Globus pallidus (tissue), 1 donor: ENCODE results near the gene SLX9.

Experiments
- DNase-seq: peaks from one replicate; pipeline ENCODE4 v3.0.0-alpha.2; 2015; ENCODE audit warnings: low spot score

The SLX9 gene

DNA sequence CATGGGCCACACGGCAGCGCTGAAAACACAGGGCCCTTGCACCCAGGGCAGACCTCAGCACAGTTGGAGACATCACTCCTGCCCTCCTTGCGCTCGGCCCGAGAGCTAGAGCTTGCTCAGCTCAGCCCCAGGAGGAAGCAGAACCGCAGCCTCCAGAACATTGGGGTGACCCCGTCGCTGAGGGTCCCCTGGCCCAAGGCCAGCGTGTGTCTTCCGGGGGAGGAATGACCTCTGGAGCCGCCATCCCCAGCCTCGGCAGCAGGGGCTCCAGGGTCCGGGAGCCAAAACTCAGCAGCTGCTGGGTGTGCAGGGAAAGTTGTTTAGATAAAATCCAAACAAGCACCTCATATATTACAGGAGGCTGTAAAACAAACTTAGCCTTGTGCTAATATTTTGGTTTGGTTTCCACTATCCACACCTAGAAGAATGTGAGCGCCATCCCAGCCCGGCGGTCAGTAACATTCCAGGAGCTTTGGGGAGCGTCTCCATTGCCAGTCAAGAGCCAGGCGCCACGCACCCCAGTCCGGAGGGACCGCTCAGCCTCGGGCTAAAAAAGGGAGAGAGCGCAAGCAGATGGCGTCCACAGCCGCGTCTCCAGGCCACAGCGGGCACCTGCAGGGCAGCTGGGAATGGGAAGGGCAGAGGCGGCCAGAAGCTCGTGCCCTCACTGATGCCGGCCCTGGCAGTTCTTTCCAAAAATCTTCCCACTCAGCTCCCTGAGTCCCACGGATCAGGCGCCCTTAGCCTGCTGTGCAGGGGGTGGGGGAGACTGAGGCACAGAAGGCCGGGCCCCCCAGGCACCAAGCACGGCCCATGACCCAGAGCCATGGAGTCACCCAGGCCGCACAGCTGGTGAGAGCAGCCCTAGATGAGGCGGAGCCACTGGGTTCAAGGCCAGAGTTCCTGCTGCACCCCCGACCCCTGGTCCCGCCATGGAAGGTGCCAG lies 52.0 kb downstream of the SLX9 start:
- no peak for DNase-seq

DNA sequence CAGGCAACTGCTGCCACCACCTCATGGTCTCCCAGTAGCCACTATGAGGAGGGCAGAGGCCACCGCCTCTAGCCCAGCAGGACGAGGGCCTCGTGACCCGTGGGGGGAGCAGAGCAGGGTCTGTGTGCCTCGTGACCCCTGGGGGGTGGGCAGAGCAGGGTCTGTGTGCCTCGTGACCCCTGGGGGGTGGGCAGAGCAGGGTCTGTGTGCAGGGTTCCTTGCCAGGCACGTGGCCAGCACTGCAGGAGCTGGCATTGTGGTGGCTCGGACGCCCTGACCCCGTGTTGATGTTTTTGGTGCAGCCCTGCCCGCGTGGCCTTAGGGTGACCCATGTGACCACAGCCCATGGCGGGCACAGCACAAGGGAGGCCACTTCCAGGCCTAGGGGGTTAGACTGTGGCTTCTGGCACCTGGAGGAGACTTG lies 52.8 kb downstream of the SLX9 start:
- no peak for DNase-seq

DNA sequence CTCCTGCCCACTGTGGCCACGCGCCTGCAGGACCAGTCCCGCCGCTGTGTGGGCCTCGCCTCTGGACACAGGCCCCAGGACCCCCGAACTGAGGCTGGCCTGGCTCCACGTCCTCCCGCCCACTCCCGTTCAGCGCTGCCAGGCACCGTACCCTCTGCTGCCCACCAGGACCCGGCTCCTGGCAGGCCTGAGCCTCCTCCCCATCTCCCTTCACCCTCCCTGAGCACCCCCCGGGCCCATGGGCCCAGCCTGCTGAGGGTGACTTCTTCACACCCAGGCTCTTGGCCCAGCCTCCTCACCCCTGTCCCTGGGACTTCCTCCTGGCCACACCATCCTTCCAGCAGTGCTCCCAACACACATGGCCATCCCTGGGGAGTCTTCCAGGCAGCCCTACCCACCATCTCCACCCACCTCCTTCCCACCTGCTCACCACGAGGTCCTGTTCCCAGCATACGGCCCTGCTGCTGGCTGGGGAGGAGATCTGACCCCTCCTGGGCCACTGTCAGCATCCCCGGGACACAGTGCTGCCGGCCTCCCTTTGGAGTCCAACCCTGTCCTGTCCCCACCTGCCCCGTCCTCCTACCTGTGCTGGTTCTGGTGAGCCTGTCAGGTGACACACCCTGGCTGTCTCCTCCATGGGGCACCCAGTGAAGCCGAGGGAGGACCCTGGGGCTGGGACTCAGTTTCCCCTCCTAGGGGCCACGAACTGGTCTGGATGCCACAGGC lies 53.7 kb downstream of the SLX9 start:
- no peak for DNase-seq

DNA sequence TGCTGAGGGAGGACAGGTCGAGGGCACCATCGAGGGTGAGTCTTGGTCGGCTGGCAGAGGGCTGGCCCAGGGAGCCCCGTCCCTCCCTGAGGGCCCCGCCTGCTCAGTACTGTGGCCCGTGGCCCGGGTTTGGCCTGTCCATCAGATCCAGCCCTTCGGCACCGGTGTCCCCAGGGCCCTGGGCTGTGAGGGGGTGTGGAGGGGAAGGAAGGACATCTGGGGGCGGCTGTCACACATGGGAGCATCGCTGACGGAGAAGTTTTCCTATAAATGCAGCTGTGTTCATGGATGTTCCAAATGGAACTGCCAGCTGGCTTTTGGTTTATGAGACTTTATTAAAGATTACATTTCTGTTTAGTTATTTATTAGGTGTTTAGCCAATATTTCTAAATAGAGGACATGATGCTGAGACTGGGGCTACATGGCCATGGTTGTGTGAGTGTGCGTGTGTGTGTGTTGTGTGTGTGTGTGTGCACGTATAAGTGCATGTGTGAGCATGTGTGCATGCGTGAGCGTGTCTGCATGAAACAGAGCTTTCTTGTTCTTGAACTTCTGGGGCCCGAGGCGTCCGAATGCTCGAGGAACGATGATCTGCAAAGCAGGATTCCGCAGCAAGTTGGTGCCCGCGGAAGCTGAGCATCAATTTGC lies 54.3 kb downstream of the SLX9 start:
- DNase-seq = no peak

DNA sequence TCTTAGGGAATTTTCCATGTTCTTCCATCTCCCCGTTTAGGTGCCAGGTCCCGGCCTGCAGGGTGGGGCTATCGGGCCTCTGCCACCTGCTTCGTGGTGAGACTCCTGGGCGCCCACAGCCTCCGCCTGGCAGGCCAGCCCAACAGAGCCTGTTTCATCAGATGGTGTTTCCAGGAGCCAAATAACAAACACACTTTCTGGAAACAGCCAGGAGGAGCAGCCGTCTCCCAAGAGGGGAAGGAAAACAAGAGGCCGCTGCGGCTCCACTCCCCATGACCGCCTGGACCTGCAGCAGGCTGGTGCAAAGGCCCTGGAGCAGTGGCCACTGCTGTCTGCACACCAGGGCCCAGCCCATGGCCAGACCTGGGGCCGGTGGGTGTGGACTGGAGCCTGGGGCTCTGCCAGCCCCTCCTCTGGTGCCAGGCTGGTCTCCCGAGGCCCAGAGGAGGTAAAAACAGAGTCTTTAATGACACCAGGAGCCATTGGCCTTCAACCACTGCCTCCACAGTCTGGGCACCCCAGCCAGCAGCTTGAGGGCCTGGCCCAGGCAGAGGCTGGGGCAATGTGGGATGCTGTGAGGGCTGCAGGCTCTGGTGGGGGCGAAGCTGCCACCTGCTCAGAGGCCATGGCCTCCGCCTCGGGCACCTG lies 55.0 kb downstream of the SLX9 start:
- DNase-seq = no peak

DNA sequence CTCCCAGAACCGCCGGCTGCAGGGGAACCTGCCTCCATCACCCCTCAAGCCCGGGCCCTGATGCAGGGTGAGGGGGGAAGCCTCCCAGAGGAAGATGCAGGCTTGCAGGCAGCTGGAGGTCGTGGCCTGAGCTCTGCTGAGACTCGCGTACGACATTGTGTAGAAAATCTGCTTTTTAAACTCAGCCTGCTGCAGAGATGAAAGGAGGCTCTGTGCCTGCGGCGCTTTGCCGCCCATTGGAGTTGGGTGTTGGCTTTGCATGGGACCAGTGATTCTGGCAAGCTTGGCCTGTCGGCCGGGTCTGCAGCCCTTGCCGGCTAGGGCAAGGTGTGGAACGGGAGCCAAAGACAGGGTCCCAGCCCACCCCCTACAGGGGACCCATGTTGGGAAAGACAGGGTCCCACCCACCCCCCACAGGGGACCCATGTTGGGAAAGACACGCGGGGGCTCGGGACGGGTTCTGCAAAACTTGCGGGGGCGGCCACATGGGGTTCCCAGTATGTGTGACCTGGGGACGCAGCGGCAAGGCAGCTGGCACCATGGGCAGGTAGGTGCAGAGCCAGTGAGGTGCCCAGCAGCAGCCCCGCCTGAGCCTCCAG lies 55.6 kb downstream of the SLX9 start:
- DNase-seq = no peak

DNA sequence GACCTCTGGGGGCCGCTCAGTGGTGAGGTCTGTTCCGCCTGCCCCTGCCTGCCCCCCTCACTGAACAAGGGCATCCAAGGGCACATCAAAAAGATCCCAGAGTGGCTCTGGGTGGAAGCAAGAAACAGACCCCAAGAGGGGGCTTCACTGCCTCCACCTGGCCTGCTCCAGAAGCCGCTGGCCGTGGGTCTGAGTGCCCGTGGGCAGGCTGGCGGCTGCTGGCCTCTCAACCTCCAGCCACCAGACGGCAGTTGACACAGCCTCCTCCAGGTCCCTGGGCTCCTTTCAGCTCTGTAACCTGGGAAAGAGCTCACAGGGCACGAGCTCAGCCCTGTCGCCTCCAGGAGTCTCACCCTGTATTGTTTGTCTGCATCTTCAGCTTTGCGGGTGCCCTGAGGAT lies 56.3 kb downstream of the SLX9 start:
- DNase-seq = no peak

DNA sequence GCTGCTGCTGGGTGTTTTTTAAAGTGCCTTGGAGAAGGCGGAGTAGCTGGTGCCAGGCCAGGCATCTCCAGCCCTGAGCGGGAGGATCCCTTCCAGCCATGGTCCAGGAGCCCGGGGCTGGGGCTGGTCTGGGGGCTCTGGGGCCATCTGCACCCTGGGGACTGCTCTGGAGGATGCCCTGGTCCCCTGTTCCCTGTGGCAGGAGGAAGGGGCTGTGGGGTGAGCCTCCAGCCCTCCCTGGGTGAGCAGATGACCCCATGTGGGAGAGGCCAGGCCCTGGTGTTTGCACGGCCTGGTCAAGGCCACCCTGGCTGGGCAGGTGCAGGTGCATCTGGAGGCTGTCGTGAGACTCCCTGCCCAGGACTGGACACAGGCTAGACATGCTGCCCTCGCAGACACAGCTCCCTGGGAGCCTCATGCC lies 56.7 kb downstream of the SLX9 start:
- no peak for DNase-seq

DNA sequence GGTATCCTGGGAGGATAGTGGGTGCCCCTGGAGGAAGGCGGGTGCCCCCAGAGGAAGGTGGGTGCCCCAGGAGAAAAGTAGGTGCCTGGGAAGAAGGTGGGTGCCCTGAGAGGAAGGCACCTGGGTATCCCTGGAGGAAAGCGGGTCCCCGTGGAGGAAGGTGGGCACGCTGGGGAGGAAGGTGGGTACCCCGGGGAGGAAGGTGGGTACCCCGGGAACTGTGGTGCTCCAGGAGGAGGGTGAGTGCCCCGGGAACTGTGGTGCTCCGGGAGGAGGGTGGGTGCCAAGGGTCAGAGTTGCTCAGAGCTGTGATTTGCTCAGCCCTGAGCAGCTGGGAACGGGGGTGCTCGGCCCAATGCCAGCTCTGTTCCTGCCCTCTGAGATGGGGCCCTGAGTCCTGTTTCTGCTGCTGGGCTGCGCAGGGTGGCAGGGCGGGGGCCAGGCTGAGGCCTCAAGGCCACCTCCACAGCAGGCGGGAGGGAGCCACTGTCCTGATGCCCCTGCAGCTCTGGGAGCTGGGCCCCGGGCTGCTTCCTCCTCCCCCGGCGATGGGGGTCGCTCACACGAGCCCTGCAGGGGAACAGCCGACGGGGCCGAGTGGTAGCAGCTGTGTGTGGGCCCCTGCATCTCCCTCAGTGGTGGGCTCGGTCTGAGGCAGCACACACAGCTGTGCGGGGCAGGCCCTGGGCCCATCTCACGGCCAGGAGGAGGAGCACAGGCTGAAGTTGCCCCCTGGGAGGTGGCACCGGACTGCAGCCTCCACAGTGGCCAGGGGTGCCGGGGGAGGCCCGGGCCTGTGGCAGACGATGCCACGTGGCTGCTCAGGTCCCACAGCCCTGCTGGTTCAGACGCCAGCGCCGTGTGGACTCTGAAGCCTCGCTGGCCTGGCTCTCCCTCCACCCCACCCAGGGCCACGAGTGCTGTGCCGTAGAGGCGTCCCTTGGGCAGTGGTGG lies 57.4 kb downstream of the SLX9 start:
- no peak for DNase-seq

DNA sequence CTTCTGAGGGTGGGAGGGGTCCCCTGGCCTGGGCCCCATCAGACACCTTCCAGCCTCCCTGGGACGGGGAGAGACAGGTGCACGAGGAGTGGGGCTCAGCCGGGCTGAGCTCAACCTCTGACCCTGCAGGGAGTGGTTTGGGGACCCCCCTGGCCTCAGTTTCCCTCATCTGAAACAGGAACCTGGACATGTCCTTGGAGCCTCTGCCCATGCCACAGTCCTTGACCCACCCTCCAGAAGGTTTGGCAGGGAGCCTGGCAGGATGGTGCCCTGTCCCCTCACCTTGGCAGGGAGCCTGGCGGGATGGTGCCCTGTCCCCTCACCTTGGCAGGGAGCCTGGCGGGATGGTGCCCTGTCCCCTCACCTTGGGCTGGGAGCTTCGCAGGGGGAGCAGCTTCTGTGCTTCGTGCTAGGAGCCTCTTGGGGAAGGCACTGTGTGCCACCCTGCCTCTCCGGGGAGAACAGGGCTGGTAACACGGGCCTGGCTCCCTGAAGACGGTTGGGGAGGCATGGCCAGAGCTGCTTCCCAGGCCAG lies 58.3 kb downstream of the SLX9 start:
- no peak for DNase-seq

DNA sequence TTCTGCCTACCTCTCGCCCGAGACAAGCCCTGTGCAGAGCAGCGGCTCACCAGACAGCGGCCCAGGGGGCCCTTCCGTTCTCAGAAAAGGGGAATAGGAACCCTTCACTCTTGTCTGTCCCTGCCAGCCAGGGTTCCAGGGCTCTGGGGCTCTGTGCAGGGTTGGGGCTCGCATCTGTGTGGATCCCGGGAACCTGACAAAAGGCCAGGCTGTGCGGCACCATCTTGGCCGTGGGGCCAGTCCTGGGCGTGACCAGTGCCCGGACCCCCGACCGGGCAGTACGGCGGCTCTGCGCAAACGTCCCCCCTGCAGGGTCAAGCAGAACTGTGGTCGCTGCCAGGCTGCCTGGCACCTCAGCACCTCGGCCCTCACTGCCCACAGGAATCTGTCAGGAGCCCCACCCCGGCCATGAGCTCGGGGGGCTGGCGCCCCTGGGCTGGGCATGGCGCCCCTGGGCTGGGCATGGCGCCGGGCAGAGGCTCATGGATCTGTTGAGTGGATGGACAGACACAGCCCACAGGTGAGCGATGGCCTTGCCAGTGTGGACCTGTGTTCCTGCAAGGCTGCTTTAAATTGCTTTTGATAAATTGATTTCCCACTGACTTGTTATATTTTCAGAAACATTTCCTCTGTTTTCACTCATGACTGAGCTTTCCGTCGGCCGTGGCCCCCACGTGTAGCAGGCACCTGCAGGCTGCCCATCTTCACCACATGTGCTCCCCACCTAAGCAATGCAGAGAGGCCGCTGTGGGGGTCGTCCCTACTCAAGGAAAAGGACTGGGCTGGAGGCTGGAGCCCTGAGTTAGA lies 59.0 kb downstream of the SLX9 start:
- DNase-seq = no peak

DNA sequence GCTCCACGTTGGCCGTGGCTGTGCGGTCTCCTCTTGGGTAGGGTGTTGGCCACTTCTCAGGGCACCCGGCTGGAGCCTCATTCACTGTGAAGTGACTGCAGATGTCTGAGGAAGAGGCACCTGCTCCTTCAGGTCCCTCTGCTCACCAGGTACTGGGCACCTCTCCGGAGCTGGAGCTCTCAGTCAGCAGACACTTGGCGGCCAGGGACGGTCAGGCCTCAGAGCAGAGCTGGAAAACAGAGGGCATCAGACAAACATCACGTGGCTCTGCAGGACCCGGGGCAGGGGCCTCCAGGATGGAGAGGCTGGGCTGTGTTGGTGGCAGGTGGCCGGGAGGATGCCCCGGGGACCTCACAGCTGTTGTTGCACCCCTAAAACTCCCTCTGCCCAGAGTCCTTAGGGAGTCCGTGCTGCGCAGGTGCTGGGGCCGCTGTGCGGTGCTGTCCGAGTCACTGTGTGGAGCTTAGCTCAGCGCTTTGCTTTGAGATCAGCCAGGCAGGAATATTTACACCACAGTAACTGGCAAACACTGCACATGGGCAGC lies 59.7 kb downstream of the SLX9 start:
- no peak for DNase-seq

DNA sequence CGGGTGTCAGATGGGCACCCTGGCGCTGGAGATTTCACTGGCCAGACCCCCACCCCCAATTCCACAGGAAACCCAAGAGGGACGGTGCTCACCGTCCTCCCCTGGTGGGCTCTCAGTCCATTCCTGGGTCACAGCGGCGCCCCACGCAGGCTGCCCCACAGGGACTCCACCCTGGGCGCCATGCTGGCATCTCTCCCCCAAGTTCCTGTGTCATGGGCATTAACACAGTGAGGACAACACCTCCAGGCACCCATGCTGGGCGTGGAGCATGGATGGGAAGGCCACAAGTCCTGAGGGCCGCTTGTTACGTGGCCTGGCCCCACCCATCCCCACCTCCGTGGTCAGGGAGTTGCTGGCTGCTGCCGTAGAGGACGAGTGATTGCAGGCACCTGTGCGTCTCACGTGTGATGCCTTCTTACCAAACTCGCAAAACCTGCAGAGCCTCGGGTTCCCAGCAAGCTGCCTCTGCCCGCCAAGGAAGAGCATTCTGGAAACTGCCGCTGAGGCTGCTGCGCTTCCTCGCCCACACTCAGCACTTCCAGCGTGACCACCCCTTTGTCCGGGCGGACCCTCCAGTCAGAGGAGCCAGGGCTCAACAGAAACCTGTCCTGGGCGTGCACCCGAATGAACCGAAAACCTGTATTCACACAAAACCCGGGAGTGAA lies 60.3 kb downstream of the SLX9 start:
- no peak for DNase-seq

DNA sequence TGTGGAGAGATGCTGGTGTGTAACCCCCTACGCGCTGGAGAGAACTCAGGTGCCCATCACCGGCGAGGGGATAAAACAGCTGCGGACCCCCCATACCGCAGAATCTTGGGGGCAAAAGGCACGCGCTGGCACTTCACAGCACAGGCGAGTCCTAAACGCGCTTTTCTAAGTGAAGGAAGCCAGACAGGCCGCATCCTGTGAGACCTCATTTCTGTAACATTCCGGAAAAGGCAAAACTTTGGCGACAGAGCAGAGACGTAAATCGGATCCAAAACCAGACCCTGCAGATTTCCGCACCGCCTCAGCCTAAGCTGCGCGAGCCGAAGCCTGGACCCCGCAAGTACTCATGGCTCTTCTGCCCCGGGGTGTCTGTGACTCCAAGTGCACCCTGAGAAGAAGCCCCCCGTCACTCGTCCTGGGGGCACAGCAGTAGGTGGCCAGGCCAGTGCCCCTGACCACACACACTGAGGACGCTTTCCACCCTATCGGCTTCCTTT lies 60.9 kb downstream of the SLX9 start:
- DNase-seq = no peak

DNA sequence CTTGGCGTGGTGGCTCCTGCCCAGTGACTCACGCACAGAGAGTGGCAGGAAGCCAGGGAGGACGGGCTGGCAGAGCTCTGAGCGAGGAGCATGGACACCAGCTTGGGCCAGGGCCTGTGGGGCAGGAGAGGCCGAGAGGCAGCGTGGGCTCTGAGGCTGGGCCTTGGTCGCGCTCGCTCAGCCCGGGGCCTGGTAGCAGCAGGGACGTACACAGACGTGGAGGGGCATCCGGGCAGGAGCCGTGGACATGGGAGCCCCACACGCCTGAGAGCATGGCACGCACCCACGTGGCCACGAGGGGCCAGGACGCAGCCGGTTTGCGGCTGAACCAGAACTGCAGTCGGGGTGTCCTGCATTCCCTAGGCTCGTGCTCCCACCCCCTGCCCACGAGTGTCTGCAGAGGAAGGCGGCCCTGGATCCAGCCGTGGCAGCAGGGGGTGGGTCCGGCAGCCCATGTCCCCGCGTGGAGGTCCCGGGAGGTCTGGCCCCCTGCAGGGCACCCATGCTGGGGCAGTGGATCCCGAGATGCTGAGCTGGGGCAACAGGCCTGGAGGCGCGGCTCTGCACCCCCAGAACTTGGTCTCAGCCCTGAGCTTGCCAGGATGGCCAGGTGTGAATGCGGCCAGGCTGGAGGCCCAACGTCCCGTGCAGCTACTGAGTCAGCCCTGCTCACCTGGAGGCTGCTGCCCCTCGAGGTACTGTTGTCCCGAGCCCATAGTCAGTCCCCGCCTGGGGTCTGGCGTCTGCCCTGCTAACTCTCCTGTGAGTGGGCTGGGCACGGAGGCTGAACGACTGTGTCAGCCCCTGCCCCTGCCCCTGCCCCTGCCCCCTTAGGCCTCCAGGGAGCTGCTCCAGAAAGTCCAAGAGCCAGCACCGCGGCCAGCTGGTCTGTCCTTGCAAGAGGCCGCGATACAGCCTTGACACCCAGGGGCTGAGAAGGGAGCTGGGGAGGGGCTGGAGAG lies 61.6 kb downstream of the SLX9 start:
- DNase-seq = no peak

DNA sequence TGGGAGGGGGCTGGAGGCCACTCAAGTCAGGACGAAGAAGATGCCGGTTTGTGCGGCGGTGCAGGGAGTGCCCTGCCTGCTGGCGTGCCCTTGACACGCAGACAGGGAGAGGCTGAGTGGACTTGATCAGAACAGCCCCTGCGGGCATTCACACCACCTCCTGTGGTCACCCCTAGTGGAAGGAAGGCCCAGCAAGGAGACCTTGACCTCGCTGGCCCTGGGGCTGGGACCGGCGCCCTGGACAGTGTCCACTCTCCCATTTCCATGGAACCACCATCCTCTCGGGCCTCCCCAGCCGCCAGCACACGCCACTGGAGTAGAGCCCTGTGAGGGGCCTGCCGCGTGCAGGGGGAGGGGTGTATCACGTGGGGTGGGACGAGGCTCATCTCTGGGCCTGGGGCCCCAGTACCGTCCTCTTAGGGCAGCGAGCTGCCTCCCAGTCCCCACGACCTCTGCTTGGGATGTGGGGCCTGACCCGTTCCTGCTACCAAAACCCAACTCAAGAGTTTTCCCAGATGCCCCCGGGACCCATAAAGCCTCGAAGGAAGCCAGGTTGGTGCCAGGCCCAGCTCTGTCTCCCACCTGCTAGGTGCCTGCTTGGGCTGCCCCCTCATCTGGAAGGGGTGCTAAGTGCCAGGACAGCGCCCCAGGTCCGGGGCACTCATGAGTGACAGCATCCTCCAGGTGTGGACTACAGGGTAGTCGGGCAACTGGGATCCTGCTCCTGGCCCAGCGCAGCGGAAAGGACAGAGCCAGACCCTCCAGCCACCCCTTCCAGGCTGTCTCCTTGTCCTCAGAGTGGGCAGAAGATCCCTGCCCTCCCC lies 62.8 kb downstream of the SLX9 start:
- DNase-seq = no peak
